ENCODE data around the gene NR5A1. TPM values are rescaled to one million over a fixed set of nuclear protein-coding genes. Genes with fewer than 3 reads are reported as not detected.

NR5A1 gene
- total and polyA plus RNA-seq, 2 of the 13 experiments (the other 11 are each of a cell fraction or from before 2014, with no cell fraction given) = 28.9 to 44.7 TPM

DNA sequence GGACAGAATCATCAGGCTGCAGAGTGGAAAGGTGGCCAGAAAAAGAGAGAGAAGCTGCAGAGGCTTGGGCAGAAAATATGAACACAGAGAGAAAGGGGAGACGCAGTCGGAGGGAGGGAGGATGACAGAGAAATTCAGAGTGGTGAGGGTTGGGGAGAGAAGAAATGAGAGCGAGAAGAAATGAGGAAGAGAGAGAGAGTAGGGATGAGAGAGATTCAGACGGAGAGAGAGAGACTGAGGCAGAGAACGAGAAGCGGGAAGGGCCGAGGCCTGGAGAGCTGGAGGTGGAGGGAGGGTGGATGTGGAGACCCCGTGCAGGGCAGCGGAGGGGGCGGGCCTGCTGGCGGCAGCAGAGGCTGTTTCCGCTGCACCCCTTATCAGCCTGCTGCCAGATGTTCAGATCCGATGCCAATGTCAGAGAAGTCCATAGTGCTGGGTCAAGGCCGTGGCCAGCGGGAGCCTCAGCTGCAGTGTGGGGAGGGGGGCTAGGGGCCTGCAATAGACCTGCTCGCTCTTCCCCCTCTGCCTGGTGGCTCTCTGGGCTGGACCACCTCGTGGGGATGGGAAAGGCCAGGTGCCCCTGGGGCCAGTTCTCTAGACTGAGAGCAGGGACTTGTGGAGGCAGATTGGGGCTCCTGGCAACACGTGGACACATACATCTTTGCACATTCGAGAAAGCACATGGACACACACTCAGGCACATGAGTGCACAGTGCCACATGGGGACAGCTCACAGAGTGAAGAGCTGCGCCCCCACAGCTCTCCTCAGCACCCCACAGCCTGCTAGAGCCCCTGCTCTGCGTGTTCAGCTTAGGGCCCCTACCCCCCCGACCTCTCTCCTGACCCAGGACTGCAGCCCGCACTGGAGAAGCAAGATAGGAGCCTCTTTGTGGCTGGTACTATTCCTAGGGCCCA is 4.9 kb upstream of the NR5A1 start (continued):
- TF ChIP-seq PCBP2 (optimal IDR thresholded peaks at IDR 0.05; ENCODE audit: low read depth, low read length, poor library complexity, severe bottlenecking) (no peak), CREB1 (IDR thresholded peaks at IDR 0.05) (no peak), CREB1 (CRISPR knock-in tag; IDR thresholded peaks at IDR 0.05) (no peak), RFX3 (CRISPR knock-in tag; IDR thresholded peaks at IDR 0.05) (no peak), NONO (IDR thresholded peaks at IDR 0.05) (no peak), NONO (CRISPR knock-in tag; conservative IDR thresholded peaks at IDR 0.05) (peak; percentile 80), ZNF878 (CRISPR knock-in tag; IDR thresholded peaks at IDR 0.05) (no peak), ARID2 (CRISPR knock-in tag; IDR thresholded peaks at IDR 0.05; ENCODE audit: borderline replicate concordance) (no peak), ZNF605 (CRISPR knock-in tag; IDR thresholded peaks at IDR 0.05) (peak; percentile 87), ZNF530 (CRISPR knock-in tag; IDR thresholded peaks at IDR 0.05; ENCODE audit: low read depth) (no peak), PHB2 (IDR thresholded peaks at IDR 0.05; ENCODE audit: partially characterized antibody) (no peak), RAD51 (IDR thresholded peaks at IDR 0.05; ENCODE audit: borderline replicate concordance) (no peak), THYN1 (CRISPR knock-in tag; IDR thresholded peaks at IDR 0.05; ENCODE audit: borderline replicate concordance, low read depth) (no peak), CTCF (CRISPR knock-in tag; IDR thresholded peaks at IDR 0.05) (peak; percentile 51), SYNCRIP (IDR thresholded peaks at IDR 0.05; ENCODE audit: insufficient read depth, low read depth, low read length) (no peak), HINFP (CRISPR knock-in tag; IDR thresholded peaks at IDR 0.05; ENCODE audit: low read depth) (peak; percentile 2; the same call in 1 of the 2 replicates), GATA4 (IDR thresholded peaks at IDR 0.05; ENCODE audit: borderline replicate concordance, low read depth) (peak; percentile 17; the same call in 1 of the 2 replicates), ZFY (CRISPR knock-in tag; IDR thresholded peaks at IDR 0.05) (peak; percentile 58), MXI1 (IDR thresholded peaks at IDR 0.05; ENCODE audit: borderline replicate concordance, low read depth, low read length) (no peak), ZNF816 (CRISPR knock-in tag; IDR thresholded peaks at IDR 0.05; ENCODE audit: borderline replicate concordance) (no peak), MEIS2 (CRISPR knock-in tag; IDR thresholded peaks at IDR 0.05) (0 out of 2 replicates have a peak, but pooled peaks have one; percentile 37), ZNF225 (CRISPR knock-in tag; IDR thresholded peaks at IDR 0.05) (no peak), ZNF138 (CRISPR knock-in tag; IDR thresholded peaks at IDR 0.05; ENCODE audit: low read depth) (no peak), ZNF414 (CRISPR knock-in tag; IDR thresholded peaks at IDR 0.05) (peak; percentile 41; the same call in 1 of the 2 replicates)
